HG03066 (cell line): Measurements from ENCODE around the gene RPLP2.

Source experiments
- ATAC-seq: cut with Tn5 transposase; IDR thresholded peaks from one replicate; pipeline ENCODE4 v1.9.1; 2021; ENCODE audit warnings: low read depth; ENCODE audit not compliant: unreplicated experiment

RPLP2 gene

GRCh38 chr11:846496-847098 lies 36.8 kb downstream of the RPLP2 start:
- no peak for ATAC-seq

- ATAC-seq: no peak
Observed at GRCh38 chr11:847876-848275, 38.1 kb downstream of the RPLP2 start.

GRCh38 chr11:848380-848931 lies 38.7 kb downstream of the RPLP2 start:
- no peak for ATAC-seq

- no peak for ATAC-seq
Observed at GRCh38 chr11:849104-849824, 39.5 kb downstream of the RPLP2 start.

GRCh38 chr11:849951-850774 lies 40.4 kb downstream of the RPLP2 start:
- ATAC-seq: no peak

GRCh38 chr11:850775-851763 lies 41.3 kb downstream of the RPLP2 start:
- no peak for ATAC-seq

GRCh38 chr11:852762-853161 lies 43.0 kb downstream of the RPLP2 start:
- ATAC-seq: no peak

GRCh38 chr11:853682-854448 lies 44.1 kb downstream of the RPLP2 start:
- no peak for ATAC-seq

GRCh38 chr11:854601-855329 lies 45.0 kb downstream of the RPLP2 start:
- ATAC-seq: no peak

- no peak for ATAC-seq
Observed at GRCh38 chr11:855330-855674, 45.5 kb downstream of the RPLP2 start.

GRCh38 chr11:855796-856195 lies 46.0 kb downstream of the RPLP2 start:
- ATAC-seq: no peak

GRCh38 chr11:856397-856796 lies 46.6 kb downstream of the RPLP2 start:
- no peak for ATAC-seq

GRCh38 chr11:858053-858761 lies 48.4 kb downstream of the RPLP2 start:
- no peak for ATAC-seq

GRCh38 chr11:858762-859339 lies 49.1 kb downstream of the RPLP2 start:
- ATAC-seq: no peak

- ATAC-seq: no peak
Observed at GRCh38 chr11:859394-860131, 49.8 kb downstream of the RPLP2 start.

- no peak for ATAC-seq
Observed at GRCh38 chr11:860234-861104, 50.7 kb downstream of the RPLP2 start.
